ENCODE measurements around the gene CGNL1. TPM values are rescaled to one million over a fixed set of nuclear protein-coding genes. Genes with fewer than 3 reads are reported as not detected.
A peak's percentile ranks its signal among the peaks of the same experiment; 100 is the strongest.

CGNL1 gene
- total RNA-seq, 2 donors from 2014 or later, result 82.6 to 98.0 TPM

- Histone ChIP-seq H3K4me1 (ENCODE audit: control insufficient read depth, insufficient read depth, low read length) (peaks cover 28% of the 10 kb centered on the region), H3K27me3 (ENCODE audit: control insufficient read depth, insufficient read depth, low read length, poor library complexity, severe bottlenecking) (no peaks in the 10 kb centered on the region), H3K36me3 (ENCODE audit: control insufficient read depth, insufficient read depth, low read length) (peaks cover 33% of the 10 kb centered on the region), H3K27ac (ENCODE audit: low read depth, low read length) (peak overlapping the region; percentile 36), H3K9me3 (ENCODE audit: control insufficient read depth, low read length) (no peaks in the 10 kb centered on the region), H3K4me3 (ENCODE audit: low read length) (no peak overlapping the region), H3K9ac (ENCODE audit: extremely low read depth, low read length, poor library complexity, severe bottlenecking) (peak overlapping the region; percentile 63)
- peaks cover 26% of the 10 kb centered on the region for H3K36me3 Mint-ChIP-seq (ENCODE audit: low read depth)
- no peak overlapping the region for H3K4me3 Mint-ChIP-seq
- H3K4me1 Mint-ChIP-seq, result peaks cover 56% of the 10 kb centered on the region
- peak; percentile 26 for DNase-seq
- TF ChIP-seq CTCF (conservative IDR thresholded peaks at IDR 0.05), result no peak
- no peaks in the 10 kb centered on the region for H3K9me3 Mint-ChIP-seq
- 69 to 86% methylated on average over 1 to 2 of the region's 2 CpGs for WGBS, 2 experiments (ENCODE audit: insufficient coverage in 1 of 2, insufficient read length in 1 of 2)
- no peaks in the 10 kb centered on the region for H3K27me3 Mint-ChIP-seq (ENCODE audit: insufficient read depth)
- H3K27ac Mint-ChIP-seq, result peak overlapping the region; percentile 92
Measured at GRCh38 chr15:57495554-57496165, 119.4 kb downstream of the CGNL1 start.

- no peak for DNase-seq
- H3K36me3 Mint-ChIP-seq (ENCODE audit: low read depth), result peaks cover 19% of the 10 kb centered on the region
- Histone ChIP-seq H3K9me3 (ENCODE audit: control insufficient read depth, low read length) (no peaks in the 10 kb centered on the region), H3K4me3 (ENCODE audit: low read length) (no peak overlapping the region), H3K9ac (ENCODE audit: extremely low read depth, low read length, poor library complexity, severe bottlenecking) (peak overlapping the region; percentile 63), H3K4me1 (ENCODE audit: control insufficient read depth, insufficient read depth, low read length) (peaks cover 37% of the 10 kb centered on the region), H3K27me3 (ENCODE audit: control insufficient read depth, insufficient read depth, low read length, poor library complexity, severe bottlenecking) (no peaks in the 10 kb centered on the region), H3K36me3 (ENCODE audit: control insufficient read depth, insufficient read depth, low read length) (peaks cover 24% of the 10 kb centered on the region), H3K27ac (ENCODE audit: low read depth, low read length) (peak overlapping the region; percentile 33)
- peak overlapping the region; percentile 13 for H3K4me3 Mint-ChIP-seq
- H3K9me3 Mint-ChIP-seq, result no peaks in the 10 kb centered on the region
- peaks cover 66% of the 10 kb centered on the region for H3K4me1 Mint-ChIP-seq
- no peak for TF ChIP-seq CTCF (conservative IDR thresholded peaks at IDR 0.05)
- WGBS, 2 experiments (ENCODE audit: insufficient coverage in 1 of 2, insufficient read length in 1 of 2), result 88% methylated on average over 1 of the region's 1 CpG; no CpG with 5 or more reads in 1 of the 2 experiments
- peak overlapping the region; percentile 92 for H3K27ac Mint-ChIP-seq
- H3K27me3 Mint-ChIP-seq (ENCODE audit: insufficient read depth), result no peaks in the 10 kb centered on the region
Measured at GRCh38 chr15:57496594-57496945, 120.3 kb downstream of the CGNL1 start.

- peaks cover 19% of the 10 kb centered on the region for H3K36me3 ChIP-seq (ENCODE audit: control insufficient read depth, insufficient read depth, low read length)
- peaks cover 15% of the 10 kb centered on the region for H3K36me3 Mint-ChIP-seq (ENCODE audit: low read depth)
- no peak overlapping the region for H3K4me3 Mint-ChIP-seq
- WGBS, 2 experiments (ENCODE audit: insufficient coverage in 1 of 2, insufficient read length in 1 of 2), result 79% methylated on average over 14 to 15 of the region's 15 CpGs
- no peaks in the 10 kb centered on the region for H3K9me3 ChIP-seq (ENCODE audit: control insufficient read depth, low read length)
- peak overlapping the region; percentile 63 for H3K9ac ChIP-seq (ENCODE audit: extremely low read depth, low read length, poor library complexity, severe bottlenecking)
- no peaks in the 10 kb centered on the region for H3K27me3 Mint-ChIP-seq (ENCODE audit: insufficient read depth)
- no peaks in the 10 kb centered on the region for H3K27me3 ChIP-seq (ENCODE audit: control insufficient read depth, insufficient read depth, low read length, poor library complexity, severe bottlenecking)
- no peaks in the 10 kb centered on the region for H3K9me3 Mint-ChIP-seq
- DNase-seq, result peak; percentile 64
- H3K27ac ChIP-seq (ENCODE audit: low read depth, low read length), result peak overlapping the region; percentile 33
- H3K27ac Mint-ChIP-seq, result peak overlapping the region; percentile 92
- no peak overlapping the region for H3K4me3 ChIP-seq (ENCODE audit: low read length)
- peaks cover 72% of the 10 kb centered on the region for H3K4me1 Mint-ChIP-seq
- peaks cover 39% of the 10 kb centered on the region for H3K4me1 ChIP-seq (ENCODE audit: control insufficient read depth, insufficient read depth, low read length)
- peak; percentile 25 for TF ChIP-seq CTCF (conservative IDR thresholded peaks at IDR 0.05)
Measured at GRCh38 chr15:57496946-57497869, 120.9 kb downstream of the CGNL1 start.

Data from endodermal cell (in vitro differentiated cells).